ENCODE measurements around the gene TSEN54.
"Not testable (repeated sequence)": the region's sequence is repeated elsewhere in the genome, so short reads cannot be mapped to it uniquely, and the experiment has no call there.

The TSEN54 gene

GRCh38 chr17:75516255-75516618 lies at the start of gene TSEN54:
Gene TSEN54 (plus strand): TSS chr17:75516528. CDS start chr17:75516561, 33 bp downstream.
- peak; percentile 87 to 96 for DNase-seq (ENCODE audit: low read depth in 2 of 2)

DNA sequence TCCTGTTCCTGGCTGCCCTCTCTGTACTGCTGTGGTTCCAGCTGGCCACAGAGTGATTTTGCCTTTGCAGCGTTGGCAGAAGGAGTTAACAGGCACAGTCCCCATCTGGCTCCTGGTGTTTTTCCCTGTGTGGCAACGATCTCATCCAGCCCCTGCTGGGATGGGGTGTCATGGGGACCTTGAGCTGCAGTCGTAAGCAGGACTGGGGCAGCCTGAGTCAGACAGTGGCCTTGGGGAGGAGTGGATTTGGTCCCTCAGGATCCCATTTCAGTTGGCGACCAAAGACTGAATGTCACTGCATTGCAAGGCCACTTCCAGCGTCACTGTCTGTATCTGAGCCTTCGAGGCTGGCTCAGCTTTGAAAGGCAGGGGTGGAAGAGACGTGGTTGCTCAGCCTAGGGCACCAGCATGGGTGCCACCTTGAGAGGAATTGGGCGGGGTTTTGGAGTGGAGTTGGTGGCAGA lies 48.0 kb upstream of the TSEN54 start:
- no peak for DNase-seq (ENCODE audit: low read depth in 2 of 2)

DNA sequence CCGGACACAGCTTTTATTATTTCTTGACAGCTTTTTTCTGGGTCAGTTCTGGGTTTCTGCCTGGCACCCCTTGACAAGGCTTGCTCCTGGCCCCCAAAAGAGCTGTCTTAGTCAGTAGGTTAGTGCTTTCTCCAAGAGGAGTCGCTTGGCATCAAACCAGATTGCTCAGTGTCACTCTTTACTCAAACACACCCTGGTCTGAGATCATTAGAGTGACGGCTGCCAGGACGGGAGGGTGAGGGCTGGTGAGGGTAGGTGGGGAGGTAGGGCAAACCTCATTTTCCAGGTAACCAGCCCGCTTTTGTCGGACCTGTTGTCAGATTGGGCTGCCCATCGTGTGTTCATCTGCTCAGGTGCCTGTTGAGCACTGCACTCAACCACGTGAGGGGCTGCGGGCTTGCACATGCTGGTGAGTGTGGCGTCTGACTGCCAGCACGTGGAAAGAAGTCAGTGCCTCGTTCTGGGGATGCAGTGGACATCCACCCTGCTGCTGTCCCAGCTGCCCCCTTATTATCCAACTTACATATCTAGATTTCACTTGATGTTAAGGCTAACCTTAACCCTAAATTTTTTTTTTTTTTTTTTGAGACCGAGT lies 47.5 kb upstream of the TSEN54 start:
- DNase-seq (ENCODE audit: low read depth in 2 of 2): no peak

DNA sequence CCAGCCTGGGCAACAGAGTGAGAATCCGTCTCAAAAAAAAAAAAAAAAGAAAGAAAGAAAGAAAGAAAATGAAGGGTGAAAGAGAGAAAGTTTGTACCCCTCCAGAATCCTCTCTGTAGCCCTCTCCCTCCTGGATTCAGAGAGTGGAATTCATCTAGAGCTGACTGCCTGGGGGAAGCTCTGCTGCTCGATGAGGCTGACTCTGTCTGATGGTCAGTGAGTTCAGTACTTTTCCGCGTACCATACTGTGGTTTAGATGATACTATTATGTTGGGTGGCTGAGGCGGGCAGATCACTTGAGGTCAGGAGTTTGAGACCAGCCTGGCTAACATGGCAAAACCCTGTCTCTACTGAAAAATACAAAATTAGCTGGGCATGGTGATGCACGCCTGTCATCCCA lies 45.1 kb upstream of the TSEN54 start:
- DNase-seq (ENCODE audit: low read depth in 2 of 2): no peak

GRCh38 chr17:75472119-75472518 lies 44.2 kb upstream of the TSEN54 start:
- no peak for DNase-seq (ENCODE audit: low read depth in 2 of 2)

DNA sequence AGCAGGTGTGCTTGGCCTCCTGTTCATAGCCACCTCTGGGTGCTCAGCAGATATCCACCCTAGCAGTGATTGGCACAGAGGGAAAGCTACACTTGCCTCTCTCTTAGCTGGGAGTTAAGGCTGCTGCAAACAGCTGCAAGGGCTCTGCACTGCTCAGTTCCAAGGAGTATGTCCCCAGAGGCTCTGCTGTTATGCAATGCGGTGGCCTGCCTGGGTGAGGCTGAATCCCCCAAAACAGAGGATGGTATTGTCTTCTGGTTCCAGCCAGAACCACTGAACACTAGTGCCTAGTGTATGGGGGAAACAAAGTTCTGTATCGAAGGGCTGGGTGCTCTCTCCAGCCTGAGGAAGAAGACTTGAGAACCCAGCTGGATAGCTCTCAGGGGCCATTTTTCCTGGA lies 43.1 kb upstream of the TSEN54 start:
- DNase-seq (ENCODE audit: low read depth in 2 of 2): no peak

- no peak for DNase-seq (ENCODE audit: low read depth in 2 of 2)
These were observed 41.6 kb upstream of the TSEN54 start for GRCh38 chr17:75474736-75475135.

DNA sequence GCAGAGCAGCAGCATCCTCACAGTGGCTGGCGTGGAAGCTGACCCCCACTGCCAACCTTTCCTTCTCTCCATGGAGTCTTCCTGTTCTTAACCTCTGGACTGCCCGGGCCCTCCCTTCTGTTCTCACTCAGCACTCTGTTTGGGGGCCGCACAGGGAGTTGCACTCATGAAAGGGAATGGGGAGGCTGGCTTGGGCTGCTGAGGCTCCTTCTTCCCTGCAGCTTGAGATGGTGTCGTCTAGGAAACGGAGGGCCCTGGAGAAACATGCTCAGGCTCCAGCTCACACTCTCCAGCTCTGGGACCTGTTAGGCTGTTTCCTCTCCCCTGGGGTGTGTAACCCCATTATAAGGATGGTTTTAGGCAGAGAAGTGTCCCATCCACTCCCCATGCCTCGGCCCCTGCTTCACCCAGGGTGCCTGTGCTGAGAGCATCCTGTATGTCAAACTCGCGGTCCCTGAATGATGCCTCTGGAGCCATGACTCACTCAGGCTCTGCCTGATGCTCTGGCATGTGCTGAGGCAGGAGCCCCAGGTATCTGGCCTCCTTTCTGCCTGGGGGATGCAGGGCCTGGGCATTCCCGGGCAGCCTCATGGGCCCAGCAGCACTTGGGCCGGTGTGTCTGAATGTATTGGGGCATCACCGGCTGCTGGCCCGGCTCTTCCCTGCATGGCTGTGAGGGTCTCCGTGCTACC lies 41.0 kb upstream of the TSEN54 start:
- DNase-seq (ENCODE audit: low read depth in 2 of 2): no peak

DNA sequence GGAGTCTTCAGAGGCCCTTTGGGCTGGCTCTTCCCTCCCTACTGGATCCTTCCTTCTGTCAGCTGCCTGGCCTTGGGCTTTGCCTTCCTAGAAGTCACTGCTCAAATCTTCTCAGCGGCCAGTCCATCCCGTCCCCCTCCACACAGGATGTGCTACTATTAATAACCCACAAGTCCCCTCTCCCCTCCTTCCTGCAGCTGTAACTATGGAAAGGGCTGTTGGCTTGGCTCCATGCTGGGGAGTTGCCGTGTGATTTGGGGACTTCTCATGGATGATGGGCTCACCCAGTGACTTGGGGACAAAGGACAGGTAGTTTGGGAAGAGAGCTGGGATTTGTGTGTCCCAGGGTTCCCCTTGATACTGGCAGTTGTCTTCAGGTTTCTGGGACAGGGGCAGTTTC lies 40.5 kb upstream of the TSEN54 start:
- DNase-seq (ENCODE audit: low read depth in 2 of 2): no peak

- DNase-seq (ENCODE audit: low read depth in 2 of 2): no peak
These were observed 40.1 kb upstream of the TSEN54 start for GRCh38 chr17:75476271-75476671.

DNA sequence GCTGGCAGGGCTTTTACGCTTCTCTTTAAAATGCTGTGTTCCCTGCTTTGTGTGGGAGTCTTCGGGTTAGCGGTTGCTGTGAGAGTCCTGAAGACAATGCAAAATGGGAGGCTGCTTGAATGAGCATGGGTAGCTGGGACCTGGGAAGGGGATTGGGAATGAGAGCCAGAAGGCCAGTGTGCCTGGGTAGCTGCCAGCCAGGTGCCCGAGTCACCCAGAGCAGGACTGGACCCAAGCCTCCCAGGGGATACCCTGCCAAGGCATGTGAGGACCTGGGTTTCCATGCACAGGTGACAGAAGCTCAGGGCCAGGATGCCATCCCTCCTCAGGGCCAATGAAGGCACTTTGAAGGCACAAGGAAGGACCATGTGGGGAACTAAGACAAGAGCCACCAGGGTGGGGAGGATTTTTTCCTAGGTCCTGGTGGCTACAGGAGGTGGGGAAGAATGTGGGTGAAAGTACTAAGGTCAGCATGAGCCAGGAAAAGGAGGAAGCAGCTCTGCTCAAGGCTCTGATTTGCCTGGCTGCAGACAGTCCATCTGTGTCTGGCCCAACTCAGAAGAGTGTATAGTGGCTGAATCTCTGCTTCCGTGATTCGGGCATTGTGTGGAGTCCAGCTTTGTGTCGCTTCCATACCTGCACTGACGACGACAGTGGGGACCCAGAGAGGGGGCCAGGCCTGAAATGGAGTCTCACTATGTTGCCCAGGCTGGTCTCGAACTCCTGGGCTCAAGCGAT lies 39.4 kb upstream of the TSEN54 start:
- no peak for DNase-seq (ENCODE audit: low read depth in 2 of 2)

- not testable (repeated sequence) for DNase-seq (ENCODE audit: low read depth in 2 of 2)
These were observed 38.9 kb upstream of the TSEN54 start for GRCh38 chr17:75477490-75477862.

DNA sequence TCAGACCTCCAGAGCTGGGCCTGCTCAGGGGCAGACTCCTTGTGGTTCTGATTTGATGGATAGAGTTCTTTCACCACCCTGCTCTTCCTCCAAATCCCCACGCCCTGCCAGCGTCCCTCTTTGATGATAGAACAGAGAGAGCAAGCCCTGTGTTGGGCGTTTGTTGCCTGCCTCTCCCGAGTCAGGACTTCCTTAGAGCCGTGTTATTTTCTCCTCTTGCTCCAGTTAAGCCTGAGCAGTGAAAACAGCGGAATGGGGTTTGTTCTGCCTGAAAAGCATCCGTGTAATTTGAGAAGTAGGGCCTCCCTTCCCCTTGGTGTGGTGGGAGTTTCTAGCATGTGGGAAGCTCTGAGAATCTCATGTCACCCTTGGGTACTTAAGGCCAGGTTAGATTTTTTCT lies 37.8 kb upstream of the TSEN54 start:
- no peak for DNase-seq (ENCODE audit: low read depth in 2 of 2)

DNA sequence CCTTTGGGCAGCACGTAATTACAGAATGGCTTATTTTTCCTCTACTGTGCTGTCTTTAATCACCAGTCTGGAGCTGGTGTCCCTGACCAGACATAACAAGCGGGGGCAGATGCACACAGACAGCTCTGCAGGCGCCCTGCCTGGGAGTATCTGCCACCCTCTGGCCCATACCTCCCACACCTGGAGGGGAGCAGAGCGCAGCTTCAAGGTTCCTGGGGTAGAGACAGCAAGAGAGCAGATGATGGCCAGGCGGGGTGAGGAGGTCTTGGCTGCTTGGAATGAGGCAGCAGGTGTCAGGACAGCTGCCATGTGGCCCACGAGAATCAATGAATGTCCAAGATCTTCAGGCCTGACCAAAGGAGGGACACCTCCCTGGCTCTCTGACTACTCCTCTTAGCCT lies 36.0 kb upstream of the TSEN54 start:
- no peak for DNase-seq (ENCODE audit: low read depth in 2 of 2)

GRCh38 chr17:75481194-75482068 lies 34.9 kb upstream of the TSEN54 start:
- no peak for DNase-seq (ENCODE audit: low read depth in 2 of 2)

- DNase-seq (ENCODE audit: low read depth in 2 of 2): no peak
These were observed 34.0 kb upstream of the TSEN54 start for GRCh38 chr17:75482098-75482942.

DNA sequence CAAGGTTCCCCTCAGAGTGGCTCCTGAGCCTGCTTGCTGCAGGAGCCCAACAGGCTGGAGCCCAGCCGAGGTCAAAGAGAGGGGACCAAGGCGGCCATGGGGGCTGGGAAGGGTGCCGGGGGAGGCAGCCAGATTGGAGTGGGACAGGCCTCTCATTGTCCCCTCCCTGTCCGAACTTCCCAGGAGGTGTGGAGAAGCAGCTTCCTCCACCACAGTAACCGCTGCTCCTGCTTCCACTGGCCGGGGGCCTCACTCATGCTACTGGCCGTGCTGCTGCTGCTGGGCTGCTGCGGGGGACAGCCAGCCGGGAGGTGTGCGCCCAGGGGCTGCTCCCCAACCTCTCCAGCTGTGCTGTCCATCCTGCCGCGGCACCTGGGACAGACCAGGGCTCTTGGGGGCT lies 30.6 kb upstream of the TSEN54 start:
- DNase-seq (ENCODE audit: low read depth in 2 of 2): no peak

- no peak for DNase-seq (ENCODE audit: low read depth in 2 of 2)
These were observed 30.2 kb upstream of the TSEN54 start for GRCh38 chr17:75486151-75486550.

- no peak for DNase-seq (ENCODE audit: low read depth in 2 of 2)
These were observed 29.4 kb upstream of the TSEN54 start for GRCh38 chr17:75486951-75487350.

- peak in 1 of 2 experiments; percentile 16 for DNase-seq (ENCODE audit: low read depth in 2 of 2)
These were observed 28.8 kb upstream of the TSEN54 start for GRCh38 chr17:75487351-75488070.

Measured in stimulated activated CD4-positive, alpha-beta T cell treated with anti-CD3 and anti-CD28 coated beads, Interleukin-12 subunit alpha, Interleukin-12 subunit beta, amount 100 ng/mL, for 24 hours (primary cell).